ENCODE measurements around the gene GPRC5A. TPM values are rescaled to one million over a fixed set of nuclear protein-coding genes. Genes with fewer than 3 reads are reported as not detected.

Gene GPRC5A
- total and polyA plus RNA-seq, 2 of the 13 experiments (the other 11 are each of a cell fraction or from before 2014, with no cell fraction given) = 0.27 to 3.0 TPM

DNA sequence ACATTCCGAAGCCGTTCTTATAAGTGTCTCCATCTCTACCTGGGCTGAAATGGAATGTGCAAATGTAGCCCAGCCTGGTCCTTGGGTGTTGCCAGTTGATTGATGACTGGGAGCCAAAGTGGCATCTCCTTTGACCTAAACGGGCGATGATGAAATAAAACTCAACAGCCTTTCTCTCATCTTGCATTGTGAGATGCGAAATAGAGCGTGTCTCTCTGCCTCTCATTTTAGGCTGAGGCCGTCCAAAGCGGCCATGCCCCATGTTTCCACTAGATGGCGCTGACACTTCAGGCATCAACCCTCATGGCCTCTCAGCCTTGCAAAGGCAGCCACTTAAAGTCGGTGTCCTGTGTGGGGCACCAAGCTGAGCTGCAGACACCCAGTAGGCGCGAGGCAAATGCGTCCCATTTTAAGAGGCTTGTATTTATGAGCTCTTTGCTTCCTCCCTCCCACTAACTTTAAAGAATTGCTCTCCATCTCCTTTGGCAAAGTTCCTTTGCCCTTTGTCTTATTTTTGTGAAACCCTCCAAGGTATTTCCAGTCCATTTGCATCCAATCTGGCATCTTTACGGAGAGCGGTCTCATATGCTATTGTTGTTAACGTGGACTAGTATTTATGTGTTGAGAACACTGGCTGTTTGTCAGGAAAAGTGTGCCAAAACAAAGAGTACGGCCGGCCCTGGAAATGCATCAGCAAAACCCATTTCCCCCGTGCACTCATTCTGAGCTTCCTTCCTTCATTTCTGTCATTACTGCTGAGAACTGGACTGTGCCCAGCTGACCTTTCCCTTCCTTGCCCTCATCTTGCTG, 25.0 kb downstream of the GPRC5A start (continued):
- TF ChIP-seq, protein P1, sequence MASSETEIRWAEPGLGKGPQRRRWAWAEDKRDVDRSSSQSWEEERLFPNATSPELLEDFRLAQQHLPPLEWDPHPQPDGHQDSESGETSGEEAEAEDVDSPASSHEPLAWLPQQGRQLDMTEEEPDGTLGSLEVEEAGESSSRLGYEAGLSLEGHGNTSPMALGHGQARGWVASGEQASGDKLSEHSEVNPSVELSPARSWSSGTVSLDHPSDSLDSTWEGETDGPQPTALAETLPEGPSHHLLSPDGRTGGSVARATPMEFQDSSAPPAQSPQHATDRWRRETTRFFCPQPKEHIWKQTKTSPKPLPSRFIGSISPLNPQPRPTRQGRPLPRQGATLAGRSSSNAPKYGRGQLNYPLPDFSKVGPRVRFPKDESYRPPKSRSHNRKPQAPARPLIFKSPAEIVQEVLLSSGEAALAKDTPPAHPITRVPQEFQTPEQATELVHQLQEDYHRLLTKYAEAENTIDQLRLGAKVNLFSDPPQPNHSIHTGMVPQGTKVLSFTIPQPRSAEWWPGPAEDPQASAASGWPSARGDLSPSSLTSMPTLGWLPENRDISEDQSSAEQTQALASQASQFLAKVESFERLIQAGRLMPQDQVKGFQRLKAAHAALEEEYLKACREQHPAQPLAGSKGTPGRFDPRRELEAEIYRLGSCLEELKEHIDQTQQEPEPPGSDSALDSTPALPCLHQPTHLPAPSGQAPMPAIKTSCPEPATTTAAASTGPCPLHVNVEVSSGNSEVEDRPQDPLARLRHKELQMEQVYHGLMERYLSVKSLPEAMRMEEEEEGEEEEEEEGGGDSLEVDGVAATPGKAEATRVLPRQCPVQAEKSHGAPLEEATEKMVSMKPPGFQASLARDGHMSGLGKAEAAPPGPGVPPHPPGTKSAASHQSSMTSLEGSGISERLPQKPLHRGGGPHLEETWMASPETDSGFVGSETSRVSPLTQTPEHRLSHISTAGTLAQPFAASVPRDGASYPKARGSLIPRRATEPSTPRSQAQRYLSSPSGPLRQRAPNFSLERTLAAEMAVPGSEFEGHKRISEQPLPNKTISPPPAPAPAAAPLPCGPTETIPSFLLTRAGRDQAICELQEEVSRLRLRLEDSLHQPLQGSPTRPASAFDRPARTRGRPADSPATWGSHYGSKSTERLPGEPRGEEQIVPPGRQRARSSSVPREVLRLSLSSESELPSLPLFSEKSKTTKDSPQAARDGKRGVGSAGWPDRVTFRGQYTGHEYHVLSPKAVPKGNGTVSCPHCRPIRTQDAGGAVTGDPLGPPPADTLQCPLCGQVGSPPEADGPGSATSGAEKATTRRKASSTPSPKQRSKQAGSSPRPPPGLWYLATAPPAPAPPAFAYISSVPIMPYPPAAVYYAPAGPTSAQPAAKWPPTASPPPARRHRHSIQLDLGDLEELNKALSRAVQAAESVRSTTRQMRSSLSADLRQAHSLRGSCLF (CRISPR knock-in tag; IDR thresholded peaks at IDR 0.05; ENCODE audit: borderline replicate concordance) = no peak
- no peak for TF ChIP-seq TSC22D2 (CRISPR knock-in tag; IDR thresholded peaks at IDR 0.05; ENCODE audit: borderline replicate concordance)
- TF ChIP-seq, protein P2, sequence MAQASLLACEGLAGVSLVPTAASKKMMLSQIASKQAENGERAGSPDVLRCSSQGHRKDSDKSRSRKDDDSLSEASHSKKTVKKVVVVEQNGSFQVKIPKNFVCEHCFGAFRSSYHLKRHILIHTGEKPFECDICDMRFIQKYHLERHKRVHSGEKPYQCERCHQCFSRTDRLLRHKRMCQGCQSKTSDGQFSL (CRISPR knock-in tag; IDR thresholded peaks at IDR 0.05) = no peak
- peak; percentile 25 for TF ChIP-seq PHF5A (CRISPR knock-in tag; IDR thresholded peaks at IDR 0.05; ENCODE audit: low read depth, unreplicated experiment)
- no peak for TF ChIP-seq ZSCAN30 (CRISPR knock-in tag; IDR thresholded peaks at IDR 0.05)
- TF ChIP-seq TERF1 (CRISPR knock-in tag; IDR thresholded peaks at IDR 0.05) = no peak
- TF ChIP-seq SNAPC4 (CRISPR knock-in tag; IDR thresholded peaks at IDR 0.05) = no peak
- TF ChIP-seq KLF6 (CRISPR knock-in tag; IDR thresholded peaks at IDR 0.05) = no peak
- TF ChIP-seq PAF1 (CRISPR knock-in tag; IDR thresholded peaks at IDR 0.05) = no peak
- no peak for TF ChIP-seq STAT6 (CRISPR knock-in tag; IDR thresholded peaks at IDR 0.05; ENCODE audit: borderline replicate concordance)
- TF ChIP-seq, protein P3, sequence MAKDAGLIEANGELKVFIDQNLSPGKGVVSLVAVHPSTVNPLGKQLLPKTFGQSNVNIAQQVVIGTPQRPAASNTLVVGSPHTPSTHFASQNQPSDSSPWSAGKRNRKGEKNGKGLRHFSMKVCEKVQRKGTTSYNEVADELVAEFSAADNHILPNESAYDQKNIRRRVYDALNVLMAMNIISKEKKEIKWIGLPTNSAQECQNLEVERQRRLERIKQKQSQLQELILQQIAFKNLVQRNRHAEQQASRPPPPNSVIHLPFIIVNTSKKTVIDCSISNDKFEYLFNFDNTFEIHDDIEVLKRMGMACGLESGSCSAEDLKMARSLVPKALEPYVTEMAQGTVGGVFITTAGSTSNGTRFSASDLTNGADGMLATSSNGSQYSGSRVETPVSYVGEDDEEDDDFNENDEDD (CRISPR knock-in tag; IDR thresholded peaks at IDR 0.05; ENCODE audit: borderline replicate concordance) = peak; percentile 39; the same call in 1 of the 2 replicates
